Activated CD4-positive, alpha-beta T cell treated with anti-CD3 and anti-CD28 coated beads, Interleukin-2, amount 10 ng/mL, durations not matched to agents 24 days and 14 days (primary cell): ENCODE data around the gene EEF1G. TPM values are rescaled to one million over a fixed set of nuclear protein-coding genes. Genes with fewer than 3 reads are reported as not detected.

Experiments used
- DNase-seq: peaks from one replicate; pipeline ENCODE4 v3.0.0; 2022
- H3K27ac Mint-ChIP-seq: one replicate; pipeline ENCODE4 v1.8.0; 2022; ENCODE audit warnings: mild to moderate bottlenecking, mixed read lengths
- H3K27me3 Mint-ChIP-seq: one replicate; pipeline ENCODE4 v1.8.0; 2022; ENCODE audit warnings: mixed read lengths
- H3K36me3 Mint-ChIP-seq: one replicate; pipeline ENCODE4 v1.8.0; 2022; ENCODE audit warnings: low read depth, mild to moderate bottlenecking, mixed read lengths
- H3K4me1 Mint-ChIP-seq: one replicate; pipeline ENCODE4 v1.8.0; 2021; ENCODE audit warnings: mixed read lengths
- H3K4me3 Mint-ChIP-seq: one replicate; pipeline ENCODE4 v1.8.0; 2022; ENCODE audit warnings: mild to moderate bottlenecking, moderate library complexity, mixed read lengths
- H3K9me3 Mint-ChIP-seq: one replicate; pipeline ENCODE4 v1.8.0; 2021; ENCODE audit warnings: mixed read lengths
- intact Hi-C: fragments of 100-400 bp; cut with micrococcal nuclease; formaldehyde crosslinking; loops from one replicate; pipeline ENCODE4 v1.15.1; 2023
- total RNA-seq: library from RNA; stranded (reverse); gene quantifications from 2 replicates; pipeline ENCODE4 v1.2.3, GENCODE V29; 2022

The EEF1G gene
- total RNA-seq, 1 donor from 2014 or later, result 1,271 TPM

DNA sequence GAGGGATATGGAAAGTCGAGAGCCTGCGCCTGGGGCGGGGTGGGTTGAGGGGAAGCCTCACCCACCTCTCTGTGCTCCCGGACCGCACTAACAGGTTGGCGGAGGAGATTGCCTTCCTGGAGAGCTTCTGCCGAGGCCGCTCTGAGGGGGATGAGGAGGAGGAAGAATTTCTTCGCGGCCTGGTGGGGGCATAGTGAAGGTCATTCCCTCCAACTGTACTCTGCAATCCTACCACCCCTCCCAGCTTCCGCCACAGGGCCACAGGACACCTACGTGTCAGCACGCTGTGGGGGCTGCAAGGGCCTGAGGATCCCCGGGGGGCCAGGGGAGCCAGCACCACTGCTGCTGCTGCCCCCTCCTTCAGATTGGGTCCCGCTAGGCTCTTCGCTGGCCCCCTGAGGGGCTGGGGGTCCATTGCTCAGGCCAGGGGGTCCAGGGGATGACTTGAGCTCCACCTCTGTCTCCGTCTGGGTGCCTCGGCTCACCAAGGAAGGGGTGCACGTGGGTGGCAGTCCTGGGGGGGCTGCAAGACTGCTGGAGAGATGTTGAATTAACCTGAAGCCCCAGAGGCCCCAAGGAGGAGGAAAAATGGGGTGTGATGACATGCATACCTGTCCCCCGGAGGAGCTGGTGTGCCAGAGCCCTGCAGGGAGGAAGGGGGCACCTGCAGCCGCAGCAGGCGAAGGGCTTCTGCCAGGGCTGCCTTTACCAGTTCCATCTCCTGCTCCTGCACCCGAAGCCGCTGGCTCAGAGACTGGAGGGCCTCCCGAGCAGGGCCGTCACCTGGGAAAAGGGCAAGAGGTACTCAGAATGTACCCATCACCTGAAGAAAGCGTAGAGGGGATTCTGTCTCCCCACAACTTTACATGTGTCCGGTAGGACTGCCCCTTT lies 37.4 kb upstream of the EEF1G start:
- no peaks in the 10 kb centered on the region for H3K9me3 Mint-ChIP-seq
- H3K4me1 Mint-ChIP-seq, result peaks cover 45% of the 10 kb centered on the region
- peak overlapping the region; percentile 98 for H3K4me3 Mint-ChIP-seq
- peaks cover 44% of the 10 kb centered on the region for H3K36me3 Mint-ChIP-seq
- intact Hi-C loops, result loop anchor here (5.0 kb wide), 2 partner anchors 96 to 271 kb away; partner anchors contain the start of genes BSCL2, GNG3 and SLC3A2
- no peak for DNase-seq
- no peaks in the 10 kb centered on the region for H3K27me3 Mint-ChIP-seq
- H3K27ac Mint-ChIP-seq, result peak overlapping the region; percentile 97

DNA sequence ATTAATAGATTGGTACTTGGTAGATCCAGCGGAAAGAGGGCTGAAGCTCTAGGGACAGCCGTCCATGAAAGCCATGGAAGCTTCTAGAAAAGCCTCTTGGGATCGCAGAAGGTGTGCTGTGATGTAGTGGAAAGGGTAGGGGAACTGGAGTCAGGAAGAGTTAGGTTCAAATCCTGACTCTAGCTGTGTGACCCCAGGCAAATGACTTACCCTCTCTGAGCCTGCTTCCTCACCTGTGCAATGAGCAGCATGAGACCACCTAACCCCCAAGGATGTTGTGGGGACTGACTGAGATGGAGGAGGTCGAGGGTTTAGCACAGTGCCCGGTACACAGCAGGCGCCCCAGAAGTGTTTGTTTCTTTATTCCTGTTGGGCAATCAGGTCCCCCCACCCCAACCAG lies 36.7 kb upstream of the EEF1G start:
- Mint-ChIP-seq H3K9me3 (no peaks in the 10 kb centered on the region), H3K4me3 (peak overlapping the region; percentile 98), H3K27me3 (no peaks in the 10 kb centered on the region), H3K27ac (peak overlapping the region; percentile 87), H3K4me1 (peaks cover 45% of the 10 kb centered on the region), H3K36me3 (peaks cover 46% of the 10 kb centered on the region)
- no peak for DNase-seq
- intact Hi-C loops, result loop anchor here (5.0 kb wide), 2 partner anchors 97 to 272 kb away; partner anchors contain the start of genes BSCL2, GNG3 and SLC3A2

DNA sequence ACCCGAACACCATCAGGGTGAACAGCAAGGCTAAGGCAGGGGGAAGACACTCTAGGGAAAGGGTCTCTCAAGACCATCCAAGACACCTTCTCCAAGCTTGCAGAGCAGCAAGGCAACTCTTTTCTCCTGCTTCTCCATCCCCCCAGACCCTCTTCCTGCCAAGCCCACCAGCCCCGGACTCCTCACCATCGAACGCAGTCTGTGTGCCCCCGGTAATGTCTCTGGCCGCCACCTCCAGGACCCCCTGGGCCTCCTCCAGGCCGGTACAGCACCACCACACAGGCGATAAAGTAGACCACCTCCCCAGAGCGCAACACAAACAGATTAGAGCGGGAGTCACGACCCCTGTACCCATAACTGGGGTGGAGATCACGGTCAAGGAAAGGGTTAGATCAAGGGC lies 35.1 kb upstream of the EEF1G start:
- Mint-ChIP-seq H3K9me3 (no peaks in the 10 kb centered on the region), H3K4me3 (peak overlapping the region; percentile 12), H3K4me1 (peaks cover 34% of the 10 kb centered on the region), H3K27ac (no peak overlapping the region), H3K27me3 (no peaks in the 10 kb centered on the region), H3K36me3 (peaks cover 51% of the 10 kb centered on the region)
- DNase-seq, result no peak
- intact Hi-C loops, result loop anchor here (10.0 kb wide), 1 partner anchor 1636 kb away; the partner anchor contains the start of genes FKBP2 and PPP1R14B

DNA sequence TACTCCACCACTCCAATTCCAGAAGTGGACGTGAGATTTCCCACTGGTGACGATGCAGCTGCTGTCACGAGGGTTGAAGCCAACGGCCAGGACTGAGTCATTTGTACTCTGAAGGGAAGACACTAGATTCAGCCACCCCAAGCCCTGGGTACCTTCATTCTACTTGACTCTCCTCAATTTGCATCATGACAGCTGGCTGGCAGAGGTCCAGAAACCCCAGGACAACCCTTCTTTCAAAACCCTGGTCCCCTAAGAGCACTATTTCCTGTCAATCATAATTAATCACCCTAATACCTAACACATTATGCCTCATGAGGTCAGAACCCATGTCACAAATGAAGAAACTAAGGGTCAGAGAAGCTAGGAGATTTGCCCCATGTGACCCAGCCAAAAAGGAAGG lies 34.0 kb upstream of the EEF1G start:
- Mint-ChIP-seq H3K4me1 (peaks cover 42% of the 10 kb centered on the region), H3K36me3 (peaks cover 60% of the 10 kb centered on the region)
- intact Hi-C loops, result loop anchor here (10.0 kb wide), 1 partner anchor 1637 kb away; the partner anchor contains the start of genes FKBP2 and PPP1R14B

DNA sequence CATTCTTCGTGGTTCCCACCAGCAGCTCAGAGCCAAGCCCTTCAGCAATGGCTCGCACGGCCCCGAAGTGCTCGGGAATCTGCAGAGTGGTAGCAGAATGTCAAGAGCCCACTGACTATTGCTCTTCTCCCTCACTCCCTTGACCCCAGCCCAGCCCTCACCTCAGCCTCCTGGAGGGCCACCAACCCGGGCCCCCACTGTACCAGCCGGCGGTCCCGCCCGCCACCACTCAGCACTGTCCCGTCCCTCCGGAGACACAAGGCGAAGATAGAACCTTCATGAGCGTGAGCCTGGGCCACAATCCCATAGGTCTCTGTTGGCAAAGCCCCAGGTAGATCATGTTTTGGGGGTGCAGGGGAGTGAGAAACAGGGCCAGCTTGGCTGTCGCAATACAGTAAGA lies 32.2 kb upstream of the EEF1G start:
- H3K36me3 Mint-ChIP-seq, result peaks cover 62% of the 10 kb centered on the region
- peaks cover 40% of the 10 kb centered on the region for H3K4me1 Mint-ChIP-seq
- no peak for DNase-seq
- no peak overlapping the region for H3K4me3 Mint-ChIP-seq
- no peaks in the 10 kb centered on the region for H3K27me3 Mint-ChIP-seq
- intact Hi-C loops, result loop anchor here (10.0 kb wide), 1 partner anchor 1639 kb away; the partner anchor contains the start of genes FKBP2 and PPP1R14B
- no peaks in the 10 kb centered on the region for H3K9me3 Mint-ChIP-seq
- H3K27ac Mint-ChIP-seq, result no peak overlapping the region

More for the DNA sequence above, 34.0 kb upstream of the EEF1G start:
- Mint-ChIP-seq H3K9me3 (no peaks in the 10 kb centered on the region), H3K27ac (peak overlapping the region; percentile 53), H3K27me3 (no peaks in the 10 kb centered on the region), H3K4me3 (no peak overlapping the region)
- no peak for DNase-seq

DNA sequence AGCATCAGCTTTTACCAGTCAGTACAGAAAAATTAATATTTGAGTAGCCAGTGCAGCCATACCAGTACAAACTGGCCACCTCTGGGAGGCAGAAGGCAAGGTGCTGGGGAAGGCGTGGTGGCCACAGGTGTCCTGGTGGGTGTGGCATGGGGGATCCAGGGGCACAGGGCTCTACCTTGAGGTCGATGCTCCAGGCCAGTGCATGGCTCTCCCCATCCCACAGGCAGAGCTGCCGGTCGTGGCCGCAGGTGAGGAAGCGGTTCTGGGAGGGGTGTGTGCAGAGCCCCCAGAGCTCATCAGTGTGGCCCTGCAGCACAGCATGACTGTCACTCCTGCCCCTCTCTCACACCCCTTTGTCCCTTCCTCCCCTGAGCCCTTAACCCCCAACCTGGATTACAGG lies 31.8 kb upstream of the EEF1G start:
- Mint-ChIP-seq H3K36me3 (peaks cover 64% of the 10 kb centered on the region), H3K27ac (no peak overlapping the region), H3K4me3 (no peak overlapping the region), H3K9me3 (no peaks in the 10 kb centered on the region), H3K27me3 (no peaks in the 10 kb centered on the region), H3K4me1 (peaks cover 37% of the 10 kb centered on the region)
- intact Hi-C loops, result loop anchor here (10.0 kb wide), 1 partner anchor 1639 kb away; the partner anchor contains the start of genes FKBP2 and PPP1R14B
- DNase-seq, result no peak

DNA sequence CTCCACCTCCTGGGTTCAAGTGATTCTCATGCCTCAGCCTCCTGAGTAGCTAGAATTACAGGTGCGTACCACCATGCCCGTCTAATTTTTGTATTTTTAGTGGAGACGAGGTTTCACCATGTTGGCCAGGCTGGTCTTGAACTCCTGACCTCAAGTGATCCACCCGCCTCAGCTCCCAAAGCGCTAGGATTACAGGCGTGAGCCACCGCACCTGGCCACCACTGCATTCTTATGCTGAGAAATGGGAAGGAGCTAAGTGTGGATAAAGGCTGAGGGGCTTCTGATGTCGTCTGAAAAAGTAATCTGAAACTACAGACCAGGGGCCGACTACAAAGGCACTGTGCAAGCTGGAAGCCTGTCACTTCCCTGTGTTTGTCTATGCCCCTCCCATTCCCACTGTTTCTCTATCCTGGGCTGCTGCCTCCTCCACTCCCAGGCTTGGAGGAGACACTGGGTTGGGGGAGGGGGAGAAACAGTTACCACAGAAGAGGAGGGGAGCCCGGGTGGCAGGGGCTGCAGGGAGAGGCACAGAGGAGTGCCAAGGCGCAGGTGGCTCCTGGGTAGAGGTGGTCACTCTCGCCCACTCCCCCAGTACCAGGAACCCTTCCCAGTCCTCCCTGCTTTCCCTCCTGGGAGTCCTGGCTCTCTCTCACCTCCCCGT lies 30.9 kb upstream of the EEF1G start:
- H3K27me3 Mint-ChIP-seq, result no peaks in the 10 kb centered on the region
- peaks cover 37% of the 10 kb centered on the region for H3K4me1 Mint-ChIP-seq
- H3K9me3 Mint-ChIP-seq, result no peaks in the 10 kb centered on the region
- peaks cover 66% of the 10 kb centered on the region for H3K36me3 Mint-ChIP-seq
- intact Hi-C loops, result loop anchor here (10.0 kb wide), 1 partner anchor 1640 kb away; the partner anchor contains the start of genes FKBP2 and PPP1R14B
- no peak for DNase-seq
- H3K4me3 Mint-ChIP-seq, result no peak overlapping the region
- H3K27ac Mint-ChIP-seq, result no peak overlapping the region

DNA sequence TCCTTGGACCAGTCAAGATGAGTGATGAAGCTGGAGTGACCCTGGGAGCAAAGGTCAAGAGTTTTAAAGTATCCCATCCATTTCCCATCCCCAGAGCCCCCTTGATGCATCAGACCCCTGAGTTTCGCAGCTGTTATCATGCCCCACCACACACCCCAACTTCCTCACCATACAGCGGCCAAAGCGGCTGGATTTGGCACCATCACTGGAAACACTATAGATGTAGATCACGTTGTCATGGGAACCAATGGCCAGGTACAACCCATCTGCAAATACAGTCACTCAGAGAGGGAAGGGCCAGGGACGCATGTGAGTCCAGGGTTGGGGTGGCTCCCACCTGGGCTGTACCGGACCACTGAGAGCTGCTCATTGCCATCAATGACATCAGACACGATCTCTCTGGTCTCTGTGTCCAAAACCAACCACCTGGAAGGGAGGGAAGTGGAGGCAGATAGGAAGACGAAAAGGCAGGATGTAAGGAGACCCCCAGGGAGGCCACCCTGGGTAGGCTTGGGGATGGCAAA lies 30.1 kb upstream of the EEF1G start:
- Mint-ChIP-seq H3K4me3 (peak overlapping the region; percentile 66), H3K9me3 (no peaks in the 10 kb centered on the region), H3K27me3 (no peaks in the 10 kb centered on the region), H3K4me1 (peaks cover 39% of the 10 kb centered on the region), H3K36me3 (peaks cover 67% of the 10 kb centered on the region), H3K27ac (peak overlapping the region; percentile 23)
- intact Hi-C loops, result loop anchor here (10.0 kb wide), 1 partner anchor 1641 kb away; the partner anchor contains the start of genes FKBP2 and PPP1R14B
- no peak for DNase-seq

DNA sequence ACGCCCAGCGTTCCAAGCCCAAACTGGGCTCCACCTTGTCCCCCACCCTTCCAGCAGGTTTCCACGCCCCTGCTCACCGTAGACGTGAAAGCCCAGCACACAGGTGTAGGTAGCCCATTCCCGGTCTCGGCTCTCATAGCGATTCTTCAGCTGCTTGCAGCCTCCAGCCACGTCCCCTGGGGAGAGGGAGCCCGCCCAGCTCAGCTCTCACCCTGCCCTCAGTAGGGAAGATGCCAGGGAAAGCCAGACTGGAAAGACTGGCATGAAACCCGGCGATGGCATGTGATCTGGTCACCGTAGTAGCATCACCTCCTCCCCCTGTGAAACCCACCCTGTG lies 29.3 kb upstream of the EEF1G start:
- no peaks in the 10 kb centered on the region for H3K27me3 Mint-ChIP-seq
- peak overlapping the region; percentile 71 for H3K27ac Mint-ChIP-seq
- peak overlapping the region; percentile 66 for H3K4me3 Mint-ChIP-seq
- peaks cover 44% of the 10 kb centered on the region for H3K4me1 Mint-ChIP-seq
- no peak for DNase-seq
- intact Hi-C loops, result loop anchor here (10.0 kb wide), 1 partner anchor 1642 kb away; the partner anchor contains the start of genes FKBP2 and PPP1R14B
- H3K9me3 Mint-ChIP-seq, result no peaks in the 10 kb centered on the region
- peaks cover 70% of the 10 kb centered on the region for H3K36me3 Mint-ChIP-seq

DNA sequence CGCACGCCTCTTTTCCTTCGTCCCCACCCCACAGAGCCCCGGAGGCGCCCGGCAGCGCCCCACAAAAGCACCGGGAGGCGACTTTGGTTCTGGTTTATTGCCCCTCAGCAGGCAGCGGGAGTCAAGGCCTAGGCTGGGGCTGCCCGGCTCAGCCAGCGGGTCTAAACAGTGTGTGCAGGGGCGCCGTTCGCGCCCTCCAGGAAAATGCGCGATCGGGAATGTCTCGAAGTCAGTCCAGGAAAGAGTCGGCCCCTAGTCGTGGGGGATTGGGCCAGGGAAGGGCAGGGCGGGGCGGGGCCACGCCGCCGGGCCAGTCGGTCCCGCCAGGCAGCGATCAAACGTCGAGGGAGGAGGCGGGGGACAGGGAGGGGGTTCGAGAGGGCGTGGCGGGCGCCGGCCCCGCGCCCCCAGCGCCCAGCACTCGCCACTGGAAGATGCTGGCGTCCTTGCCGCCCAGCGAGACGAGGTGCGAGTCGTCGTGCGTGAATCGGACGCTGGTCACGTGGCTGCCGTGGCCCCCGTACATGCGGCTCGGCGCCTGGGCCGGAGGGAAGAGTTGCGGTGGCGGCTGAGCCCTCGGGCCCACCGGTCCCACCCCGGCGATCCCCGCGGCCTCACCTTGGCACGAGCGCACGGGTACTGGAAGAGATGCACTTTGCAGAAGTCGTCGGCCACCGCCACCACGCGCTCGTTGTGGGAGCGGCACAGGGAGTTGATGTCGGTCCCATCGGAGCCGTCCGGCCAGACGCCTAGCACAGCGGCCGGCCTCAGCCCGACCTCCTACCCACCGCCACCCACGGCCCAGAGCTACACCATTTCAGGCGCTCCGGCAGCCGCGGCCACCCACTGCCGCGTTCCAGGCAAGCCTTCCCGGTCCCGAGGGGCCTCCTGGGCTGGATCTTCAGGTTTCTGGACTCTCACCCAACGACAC lies 28.7 kb upstream of the EEF1G start:
- H3K27me3 Mint-ChIP-seq, result no peaks in the 10 kb centered on the region
- H3K36me3 Mint-ChIP-seq, result peaks cover 70% of the 10 kb centered on the region
- peak overlapping the region; percentile 95 for H3K4me3 Mint-ChIP-seq
- H3K27ac Mint-ChIP-seq, result peak overlapping the region; percentile 88
- intact Hi-C loops, result loop anchor here (1.0 to 10.0 kb wide), 2 partner anchors 20 to 1642 kb away; partner anchors contain the start of genes FKBP2 and PPP1R14B
- no peak for DNase-seq
- H3K9me3 Mint-ChIP-seq, result no peaks in the 10 kb centered on the region
- H3K4me1 Mint-ChIP-seq, result peaks cover 42% of the 10 kb centered on the region

DNA sequence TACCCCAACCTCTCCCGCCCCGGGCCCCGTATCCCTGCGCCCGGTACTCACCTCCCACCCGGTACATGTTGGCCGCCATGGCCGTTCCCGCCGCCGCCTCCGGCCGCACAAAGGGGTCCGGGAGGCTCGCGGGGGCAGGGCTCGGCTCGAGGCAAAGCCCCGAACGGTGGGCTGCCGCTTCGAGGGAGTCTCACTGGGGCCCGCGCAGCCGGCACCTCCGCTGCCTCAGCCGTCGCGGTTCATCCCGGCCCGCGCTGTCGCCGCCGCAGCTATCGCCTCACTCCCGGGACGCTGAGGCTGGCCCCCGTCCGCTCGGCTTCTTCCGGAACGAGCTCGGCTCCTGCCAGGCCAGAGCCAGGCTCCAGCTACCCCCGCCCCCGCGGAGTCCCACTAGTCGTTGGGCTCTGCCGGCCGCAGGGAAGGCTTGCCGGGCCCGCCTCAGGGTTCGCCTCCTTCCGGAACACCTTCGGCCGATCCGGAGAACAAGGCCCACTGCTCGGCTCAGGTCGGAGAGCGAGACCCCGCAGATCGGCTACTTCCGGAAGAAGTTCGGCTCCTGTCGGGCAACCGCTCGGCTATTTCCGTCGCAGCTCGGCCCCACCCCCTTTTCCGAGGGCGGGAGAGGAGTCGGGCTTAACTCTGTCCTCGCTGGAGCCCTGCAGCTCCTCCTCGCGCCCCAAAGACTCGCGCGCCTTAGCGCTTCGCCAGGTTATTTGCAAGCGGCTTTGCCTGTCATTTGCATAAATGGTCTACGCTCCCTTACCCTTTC lies 27.9 kb upstream of the EEF1G start, which contains the start of gene MTA2:
Gene MTA2 (minus strand): TSS at position 494 of the 769 bp plus-strand sequence. CDS start 415 bp downstream, at position 79.
- Mint-ChIP-seq H3K4me1 (peaks cover 44% of the 10 kb centered on the region), H3K9me3 (no peaks in the 10 kb centered on the region), H3K27me3 (no peaks in the 10 kb centered on the region), H3K27ac (peak within 1 kb of the TSS; percentile 88), H3K36me3 (peaks cover 73% of the 10 kb centered on the region), H3K4me3 (peak within 1 kb of the TSS; percentile 95)
- peak; percentile 100 for DNase-seq
- intact Hi-C loops, result loop anchor here (1.0 to 10.0 kb wide), 3 partner anchors 21 to 1643 kb away; partner anchors contain the start of genes FKBP2 and PPP1R14B

DNA sequence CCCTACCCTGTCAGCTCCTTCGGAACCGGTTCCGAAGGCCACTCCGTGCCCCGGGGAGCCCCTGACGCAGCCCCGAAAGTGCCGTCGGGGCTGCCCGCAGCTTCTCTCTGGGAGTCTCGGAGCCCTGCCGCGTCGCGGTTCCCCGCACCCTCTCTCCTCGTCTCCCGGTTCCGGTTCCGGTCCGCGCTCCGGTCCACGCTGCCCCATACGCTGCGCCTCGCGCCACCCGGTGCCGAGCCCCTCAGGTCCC lies 27.4 kb upstream of the EEF1G start:
- peak overlapping the region; percentile 88 for H3K27ac Mint-ChIP-seq
- peaks cover 44% of the 10 kb centered on the region for H3K4me1 Mint-ChIP-seq
- intact Hi-C loops, result loop anchor here (2.0 to 10.0 kb wide), 2 partner anchors 48 to 1644 kb away; partner anchors contain the start of genes FKBP2 and PPP1R14B
- peaks cover 75% of the 10 kb centered on the region for H3K36me3 Mint-ChIP-seq
- H3K27me3 Mint-ChIP-seq, result no peaks in the 10 kb centered on the region
- DNase-seq, result peak; percentile 87
- no peaks in the 10 kb centered on the region for H3K9me3 Mint-ChIP-seq
- peak overlapping the region; percentile 95 for H3K4me3 Mint-ChIP-seq
